A549 (cell line): Measurements from ENCODE around the gene EARS2. TPM values are rescaled to one million over a fixed set of nuclear protein-coding genes. Genes with fewer than 3 reads are reported as not detected.

Experiments
- ATAC-seq, 2 experiments: fragments of 200-7000 bp in 1 of 2; fragments of >200 bp in 1 of 2; cut with Nextera tagmentation in 1 of 2; cut with Tn5 transposase in 1 of 2; 3 replicates each; pipeline versions ENCODE4 v1.8.0 to v1.9.1; 2018 to 2020; ENCODE audit warnings: mild to moderate bottlenecking in 1 of 2, moderate library complexity in 1 of 2
- CTCF ChIA-PET: fragments of 300-600 bp; sonication (Branson Sonifier 250); formaldehyde crosslinking; extraction: SDS; loops from one replicate; lab custom pipeline; 2021; ENCODE audit warnings: antibody characterized with exemption, inconsistent platforms; lab: Yijun Ruan, JAX
- POLR2A ChIA-PET: fragments of 350-600 bp; formaldehyde crosslinking; extraction: SDS; loops from one replicate; lab custom pipeline; 2021; ENCODE audit warnings: antibody characterized with exemption, inconsistent platforms; lab: Yijun Ruan, JAX
- DNase-seq, 2 experiments: peaks; one replicate each; pipeline versions ENCODE4 v3.0.0 to v3.0.0-alpha.2; 2011 to 2016; ENCODE audit warnings: low read depth in 1 of 2, low spot score in 1 of 2
- FAIRE-seq: peaks from 2 replicates; lab custom pipeline; 2011; peaks lifted over from hg19 to GRCh38; lab: Jason Lieb, UNC
- H3K27ac ChIP-seq, 2 experiments: fragments of >200 bp; sonication (Bioruptor Twin); formaldehyde crosslinking; 3 replicates each; pipeline ENCODE4 v1.5.1; 2016 to 2017
- H3K4me1 ChIP-seq: fragments of >200 bp; sonication (Bioruptor Twin); formaldehyde crosslinking; 3 replicates; pipeline ENCODE4 v1.6.1; 2016
- H3K4me2 ChIP-seq: fragments of >200 bp; sonication (Bioruptor Twin); formaldehyde crosslinking; 3 replicates; pipeline ENCODE4 v1.6.1; 2016
- H3K4me3 ChIP-seq: fragments of >200 bp; sonication (Bioruptor Twin); formaldehyde crosslinking; 3 replicates; pipeline ENCODE4 v1.5.1; 2016
- H3K9me3 ChIP-seq: fragments of >200 bp; sonication (Bioruptor Twin); formaldehyde crosslinking; 3 replicates; pipeline ENCODE4 v1.6.1; 2016
- BCL3 ChIP-seq: fragments of >200 bp; sonication (Bioruptor Twin); formaldehyde crosslinking; IDR thresholded peaks from 3 replicates; pipeline ENCODE4 v1.6.1; 2016
- BHLHE40 ChIP-seq: IDR thresholded peaks from 2 replicates; pipeline ENCODE4 v1.6.1; 2012; ENCODE audit warnings: low read depth, low read length, inconsistent platforms
- CBX2 ChIP-seq: fragments of 200-600 bp; sonication (generic); IDR thresholded peaks from 2 replicates; pipeline ENCODE4 v1.6.1; 2016; ENCODE audit warnings: low read depth, mild to moderate bottlenecking, borderline replicate concordance
- CEBPB ChIP-seq, 2 experiments: fragments of >200 bp in 1 of 2; sonication (Bioruptor Twin) in 1 of 2; formaldehyde crosslinking in 1 of 2; IDR thresholded peaks; 2 replicates each; pipeline ENCODE4 v1.6.1; 2012 to 2016
- ELK1 ChIP-seq: fragments of 150-350 bp; IDR thresholded peaks from 2 replicates; pipeline ENCODE4 v1.6.1; 2014; ENCODE audit warnings: low read depth, mild to moderate bottlenecking, low read length
- EP300 ChIP-seq, 2 experiments: fragments of >200 bp; sonication (Bioruptor Twin); formaldehyde crosslinking; IDR thresholded peaks; 2 replicates in 1 of 2; 3 replicates in 1 of 2; pipeline ENCODE4 v1.6.1; 2016 to 2017
- FOSL2 ChIP-seq, 2 experiments: fragments of 450-650 bp in 1 of 2; fragments of >200 bp in 1 of 2; sonication (Bioruptor Twin) in 1 of 2; formaldehyde crosslinking; IDR thresholded peaks; 2 replicates each; pipeline versions ENCODE4 v1.5.0 to v1.6.1; 2016 to 2020; ENCODE audit warnings: mild to moderate bottlenecking in 1 of 2, moderate library complexity in 1 of 2
- GATA3 ChIP-seq: IDR thresholded peaks from 2 replicates; pipeline ENCODE4 v1.6.1; 2012; ENCODE audit warnings: borderline replicate concordance
- HDAC2 ChIP-seq: fragments of 200-600 bp; sonication (generic); IDR thresholded peaks from 2 replicates; pipeline ENCODE4 v1.6.1; 2016
- HEYL ChIP-seq: fragments of 250-450 bp; sonication (Bioruptor Pico); IDR thresholded peaks from 2 replicates; pipeline ENCODE4 v1.8.0; 2021; ENCODE audit warnings: mild to moderate bottlenecking, moderate library complexity
- HMGXB4 ChIP-seq: fragments of 250-450 bp; sonication (Bioruptor Pico); IDR thresholded peaks from 2 replicates; pipeline ENCODE4 v1.5.0; 2021; ENCODE audit warnings: mild to moderate bottlenecking, moderate library complexity, borderline replicate concordance
- KDM1A ChIP-seq: fragments of 200-600 bp; sonication (generic); IDR thresholded peaks from 2 replicates; pipeline ENCODE4 v1.6.1; 2016; ENCODE audit warnings: low read depth, mild to moderate bottlenecking
- MAZ ChIP-seq: fragments of 150-350 bp; IDR thresholded peaks from 2 replicates; pipeline ENCODE4 v1.6.1; 2014; ENCODE audit warnings: antibody characterized with exemption, low read depth, low read length, borderline replicate concordance
- NFE2L2 ChIP-seq: fragments of 150-350 bp; conservative IDR thresholded peaks from 2 replicates; pipeline ENCODE4 v1.6.1; 2014; ENCODE audit warnings: low read length
- NPAS2 ChIP-seq: fragments of 250-450 bp; sonication (Bioruptor Pico); IDR thresholded peaks from 2 replicates; pipeline ENCODE4 v1.8.0; 2022; ENCODE audit warnings: mild to moderate bottlenecking, moderate library complexity, borderline replicate concordance
- POLR2A ChIP-seq: IDR thresholded peaks from 2 replicates; pipeline ENCODE4 v1.6.1; 2012; ENCODE audit warnings: mild to moderate bottlenecking, low read length
- POLR2AphosphoS2 ChIP-seq: conservative IDR thresholded peaks from 2 replicates; pipeline ENCODE4 v1.6.1; 2012; ENCODE audit warnings: low read length, improper control_type of control experiment, inconsistent platforms
- RAD21 ChIP-seq, 2 experiments: fragments of >200 bp in 1 of 2; sonication (Bioruptor Twin) in 1 of 2; formaldehyde crosslinking in 1 of 2; IDR thresholded peaks in 1 of 2; conservative IDR thresholded peaks in 1 of 2; 2 replicates in 1 of 2; 3 replicates in 1 of 2; pipeline ENCODE4 v1.6.1; 2012 to 2018; ENCODE audit warnings: inconsistent platforms in 1 of 2
- RCOR1 ChIP-seq: fragments of 150-350 bp; IDR thresholded peaks from 2 replicates; pipeline ENCODE4 v1.6.1; 2014; ENCODE audit warnings: antibody characterized with exemption, low read length, low read depth
- RNF2 ChIP-seq: fragments of 200-600 bp; sonication (generic); IDR thresholded peaks from 2 replicates; pipeline ENCODE4 v1.6.1; 2016; ENCODE audit warnings: low read depth, mild to moderate bottlenecking, antibody characterized with exemption, moderate library complexity, borderline replicate concordance
- SMC3 ChIP-seq: fragments of >200 bp; sonication (Bioruptor Twin); formaldehyde crosslinking; IDR thresholded peaks from 3 replicates; pipeline ENCODE4 v1.6.1; 2018; ENCODE audit warnings: inconsistent platforms
- SREBF2 ChIP-seq: fragments of 450-650 bp; IDR thresholded peaks from 2 replicates; pipeline ENCODE4 v1.6.1; 2014; ENCODE audit warnings: mild to moderate bottlenecking, moderate library complexity
- TFCP2L1 ChIP-seq: fragments of 250-450 bp; sonication (Bioruptor Pico); IDR thresholded peaks from 2 replicates; pipeline ENCODE4 v1.5.0; 2021; ENCODE audit warnings: mild to moderate bottlenecking
- WGBS: methylation state at CpG from one replicate; pipeline ENCODE4 v1.1.6; 2017; ENCODE audit errors: missing lambda C conversion rate; 5-methylcytosine and 5-hydroxymethylcytosine counted together
- polyA plus RNA-seq, 4 experiments: library from polyadenylated mRNA; depleted of rRNA in 3 of 4; stranded (reverse); fragments of >200 nt; fragmentation: RNase III in 1 of 4; extraction: RNeasy Plus Mini Kit Qiagen cat#74134 plus additional on column Dnase treatment in 1 of 4; gene quantifications; 2 replicates in 3 of 4; 3 replicates in 1 of 4; pipeline ENCODE4 v1.2.3, GENCODE V29; 2011 to 2017
- TF ChIP-seq, protein P1 (sequence below): IDR thresholded peaks from 2 replicates; pipeline ENCODE4 v1.6.1; 2012
- TF ChIP-seq, protein P2 (sequence below): IDR thresholded peaks from 2 replicates; pipeline ENCODE4 v1.6.1; 2012; ENCODE audit warnings: low read depth, borderline replicate concordance

Gene EARS2
- polyA plus RNA-seq, 2 of the 4 experiments (the other 2 are of a cell fraction): 30.4 to 45.2 TPM

DNA sequence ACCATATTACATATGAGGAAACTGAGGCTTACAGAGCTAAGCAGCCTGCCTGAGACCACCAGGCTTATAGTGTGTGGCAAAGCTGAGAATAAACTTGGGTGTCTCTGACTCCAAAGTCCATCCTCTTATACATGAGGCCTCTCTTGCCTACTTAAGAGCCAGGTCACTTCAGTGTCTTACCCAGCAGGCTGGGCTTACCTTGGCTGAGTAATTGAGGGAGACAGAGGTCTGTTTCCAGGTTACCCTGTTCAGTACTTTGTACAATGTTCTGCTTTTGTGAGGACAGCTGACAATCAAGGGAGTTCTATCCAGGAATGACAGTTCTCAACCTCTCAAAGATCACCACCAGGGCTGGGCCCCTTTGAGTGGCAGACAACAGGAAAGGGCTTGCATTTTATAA lies 24.6 kb upstream of the EARS2 start:
- no peak overlapping the region for H3K4me2 ChIP-seq
- CTCF ChIA-PET: interaction anchor here (0.6 to 1.6 kb wide), 4 partner anchors 11 to 27 kb away, joined by 3 to 5 read pairs (median 4); partner anchors contain the start of genes EARS2 and UBFD1
- no peaks in the 10 kb centered on the region for H3K9me3 ChIP-seq
- no peak for TF ChIP-seq RAD21 (conservative IDR thresholded peaks at IDR 0.05 in 1 of 2, IDR thresholded peaks at IDR 0.05 in 1 of 2)
- no peak for TF ChIP-seq FOSL2 (IDR thresholded peaks at IDR 0.05)
- no peak for TF ChIP-seq FOSL2 (CRISPR knock-in tag; IDR thresholded peaks at IDR 0.05)
- TF ChIP-seq NPAS2 (CRISPR knock-in tag): no peak
- TF ChIP-seq HMGXB4 (CRISPR knock-in tag): no peak
- no peak for TF ChIP-seq RNF2
- no peak for TF ChIP-seq SREBF2
- no peak for TF ChIP-seq BCL3
- TF ChIP-seq, protein P1, sequence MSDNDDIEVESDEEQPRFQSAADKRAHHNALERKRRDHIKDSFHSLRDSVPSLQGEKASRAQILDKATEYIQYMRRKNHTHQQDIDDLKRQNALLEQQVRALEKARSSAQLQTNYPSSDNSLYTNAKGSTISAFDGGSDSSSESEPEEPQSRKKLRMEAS: no peak
- TF ChIP-seq ELK1: no peak
- no peak for TF ChIP-seq HEYL (CRISPR knock-in tag)
- TF ChIP-seq SMC3: no peak
- no peak for TF ChIP-seq MAZ
- TF ChIP-seq POLR2AphosphoS2: no peak
- no peak for TF ChIP-seq KDM1A
- POLR2A ChIA-PET: no interaction called here
- no peak overlapping the region for H3K27ac ChIP-seq
- DNase-seq: no peak
- H3K4me3 ChIP-seq: no peak overlapping the region
- H3K4me1 ChIP-seq: no peaks in the 10 kb centered on the region
- ATAC-seq: peak in 1 of 2 experiments; percentile 20; a peak in 1 of 6 replicates
- no peak for FAIRE-seq

DNA sequence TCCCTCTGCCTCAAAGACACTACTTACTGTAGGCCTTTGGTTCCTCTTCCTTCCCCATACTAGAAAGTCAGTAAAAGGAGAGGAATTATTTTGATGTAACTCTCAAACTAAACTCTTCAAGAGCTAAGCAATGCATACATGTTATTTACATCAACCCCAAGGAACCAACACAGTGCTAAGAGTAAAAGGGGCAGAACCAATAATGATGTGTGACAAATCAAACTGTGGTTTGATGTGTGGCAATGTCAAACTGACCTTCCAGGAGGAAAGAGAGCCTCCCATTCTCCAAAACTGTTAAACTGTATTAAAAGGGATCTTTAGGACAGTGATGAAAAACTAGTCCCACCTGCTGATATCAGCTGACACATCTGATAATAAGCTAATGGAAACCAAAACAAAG lies 23.2 kb upstream of the EARS2 start:
- Histone ChIP-seq H3K27ac (no peak overlapping the region), H3K4me3 (no peak overlapping the region), H3K4me2 (no peak overlapping the region), H3K9me3 (no peaks in the 10 kb centered on the region), H3K4me1 (no peaks in the 10 kb centered on the region)
- CTCF ChIA-PET: interaction anchor here (2.0 kb wide), 1 partner anchor 10 kb away, joined by 5 read pairs; no protein-coding TSS in a partner anchor
- no peak for FAIRE-seq
- TF ChIP-seq HEYL (CRISPR knock-in tag): no peak
- ATAC-seq: no peak
- POLR2A ChIA-PET: no interaction called here
- no peak for DNase-seq

DNA sequence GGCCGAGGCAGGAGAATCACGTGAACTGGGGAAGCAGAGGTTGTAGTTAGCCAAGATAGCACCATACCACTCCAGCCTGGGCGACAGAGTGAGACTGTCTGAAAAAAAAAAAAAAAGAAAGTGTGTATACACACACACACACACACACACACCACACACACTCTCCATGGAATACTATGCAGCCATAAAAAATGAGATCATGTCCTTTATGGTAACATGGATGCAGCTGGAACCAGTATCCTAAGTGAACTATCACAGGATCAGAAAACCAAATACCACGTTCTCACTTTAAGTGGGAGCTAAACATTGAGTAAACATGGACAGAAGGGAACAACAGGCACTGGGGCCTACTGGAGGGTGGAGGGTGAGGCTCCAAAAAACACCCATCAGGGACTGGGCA lies 22.2 kb upstream of the EARS2 start:
- 92% methylated on average over 4 of the region's 4 CpGs for WGBS
- Histone ChIP-seq H3K4me2 (no peak overlapping the region), H3K4me3 (no peak overlapping the region), H3K27ac (no peak overlapping the region), H3K4me1 (no peaks in the 10 kb centered on the region), H3K9me3 (no peaks in the 10 kb centered on the region)
- DNase-seq (no peak), FAIRE-seq (no peak), ATAC-seq (no peak)
- ChIA-PET CTCF (interaction anchor here (0.8 to 2.0 kb wide), 2 partner anchors 11 to 22 kb away, joined by 3 to 5 read pairs; partner anchors contain the start of gene UBFD1), POLR2A (no interaction called here)
- TF ChIP-seq CBX2 (no peak), GATA3 (no peak), HDAC2 (no peak), CEBPB (IDR thresholded peaks at IDR 0.05) (no peak), SREBF2 (no peak), NPAS2 (CRISPR knock-in tag) (no peak), EP300 (IDR thresholded peaks at IDR 0.05) (no peak), NFE2L2 (no peak), POLR2A (no peak), HEYL (CRISPR knock-in tag) (no peak), RAD21 (conservative IDR thresholded peaks at IDR 0.05 in 1 of 2, IDR thresholded peaks at IDR 0.05 in 1 of 2) (no peak), SMC3 (no peak), BHLHE40 (no peak), RCOR1 (no peak), FOSL2 (IDR thresholded peaks at IDR 0.05) (no peak), FOSL2 (CRISPR knock-in tag; IDR thresholded peaks at IDR 0.05) (no peak), TFCP2L1 (no peak)
- TF ChIP-seq, protein P2, sequence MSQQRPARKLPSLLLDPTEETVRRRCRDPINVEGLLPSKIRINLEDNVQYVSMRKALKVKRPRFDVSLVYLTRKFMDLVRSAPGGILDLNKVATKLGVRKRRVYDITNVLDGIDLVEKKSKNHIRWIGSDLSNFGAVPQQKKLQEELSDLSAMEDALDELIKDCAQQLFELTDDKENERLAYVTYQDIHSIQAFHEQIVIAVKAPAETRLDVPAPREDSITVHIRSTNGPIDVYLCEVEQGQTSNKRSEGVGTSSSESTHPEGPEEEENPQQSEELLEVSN: no peak
- TF ChIP-seq, protein P1: no peak
